MG63 (cell line): ENCODE data around the gene DHX16. TPM values are rescaled to one million over a fixed set of nuclear protein-coding genes. Genes with fewer than 3 reads are reported as not detected.

Source experiments
- DNase-seq: peaks from one replicate; pipeline ENCODE4 v3.0.0-alpha.2; 2020
- H3K27me3 ChIP-seq: fragments of 250-450 bp; sonication (Bioruptor Pico); 2 replicates; pipeline ENCODE4 v1.5.1; 2020; ENCODE audit warnings: mild to moderate bottlenecking, moderate library complexity
- H3K36me3 ChIP-seq: fragments of 250-450 bp; sonication (Bioruptor Pico); 2 replicates; pipeline ENCODE4 v1.5.1; 2020; ENCODE audit warnings: mild to moderate bottlenecking, moderate library complexity
- H3K4me3 ChIP-seq: fragments of 250-450 bp; sonication (Bioruptor Pico); 2 replicates; pipeline ENCODE4 v1.5.1; 2020; ENCODE audit warnings: mild to moderate bottlenecking, moderate library complexity
- H3K9me3 ChIP-seq: fragments of 250-450 bp; sonication (Bioruptor Pico); 2 replicates; pipeline ENCODE4 v1.5.1; 2020; ENCODE audit warnings: mild to moderate bottlenecking, moderate library complexity
- total RNA-seq: library from RNA; depleted of rRNA; stranded (reverse); fragments of >200 nt; shearing (Covaris generic); gene quantifications from 2 replicates; pipeline ENCODE4 v1.2.3, GENCODE V29; 2014; ENCODE audit warnings: low replicate concordance

DHX16 gene
- total RNA-seq, 1 experiment from 2014 or later = 24.2 TPM

GRCh38 chr6:30617565-30618269 lies 55.1 kb downstream of the DHX16 start, which contains the start of gene MRPS18B:
Gene MRPS18B, plus strand, starts transcription at chr6:30617840. Its CDS starts 26 bp downstream, at chr6:30617866.
- H3K9me3 ChIP-seq = no peaks in the 10 kb centered on the region
- DNase-seq = peak; percentile 93
- H3K27me3 ChIP-seq = no peaks in the 10 kb centered on the region
- H3K4me3 ChIP-seq = peak within 1 kb of the TSS; percentile 88
- peaks cover 54% of the 10 kb centered on the region for H3K36me3 ChIP-seq

GRCh38 chr6:30616811-30617564 lies 55.8 kb downstream of the DHX16 start, which contains the start of gene PPP1R10:
Gene PPP1R10, minus strand, starts transcription at chr6:30617243. Its CDS starts 7,299 bp downstream, at chr6:30609944.
- H3K36me3 ChIP-seq = peaks cover 54% of the 10 kb centered on the region
- DNase-seq = peak; percentile 97
- H3K9me3 ChIP-seq = no peaks in the 10 kb centered on the region
- H3K4me3 ChIP-seq = peak within 1 kb of the TSS; percentile 88
- no peaks in the 10 kb centered on the region for H3K27me3 ChIP-seq

- Histone ChIP-seq H3K36me3 (peaks cover 51% of the 10 kb centered on the region), H3K27me3 (no peaks in the 10 kb centered on the region), H3K4me3 (peak overlapping the region; percentile 88), H3K9me3 (no peaks in the 10 kb centered on the region)
- DNase-seq = no peak
Observed at GRCh38 chr6:30615958-30616810, 56.6 kb downstream of the DHX16 start.

GRCh38 chr6:30615219-30615957 lies 57.4 kb downstream of the DHX16 start:
- DNase-seq = peak; percentile 37
- H3K36me3 ChIP-seq = peaks cover 47% of the 10 kb centered on the region
- peak overlapping the region; percentile 88 for H3K4me3 ChIP-seq

GRCh38 chr6:30614843-30615218 lies 58.0 kb downstream of the DHX16 start:
- Histone ChIP-seq H3K4me3 (peak overlapping the region; percentile 88), H3K9me3 (no peaks in the 10 kb centered on the region), H3K27me3 (no peaks in the 10 kb centered on the region), H3K36me3 (peaks cover 50% of the 10 kb centered on the region)
- DNase-seq = peak; percentile 75

More at GRCh38 chr6:30615219-30615957, 57.4 kb downstream of the DHX16 start:
- H3K27me3 ChIP-seq = no peaks in the 10 kb centered on the region
- H3K9me3 ChIP-seq = no peaks in the 10 kb centered on the region

GRCh38 chr6:30614044-30614842 lies 58.6 kb downstream of the DHX16 start:
- no peaks in the 10 kb centered on the region for H3K27me3 ChIP-seq
- no peak for DNase-seq
- peaks cover 49% of the 10 kb centered on the region for H3K36me3 ChIP-seq
- H3K9me3 ChIP-seq = no peaks in the 10 kb centered on the region
- peak overlapping the region; percentile 88 for H3K4me3 ChIP-seq

GRCh38 chr6:30613251-30614043 lies 59.4 kb downstream of the DHX16 start:
- DNase-seq = no peak
- H3K27me3 ChIP-seq = no peaks in the 10 kb centered on the region
- H3K9me3 ChIP-seq = no peaks in the 10 kb centered on the region
- H3K4me3 ChIP-seq = no peak overlapping the region
- H3K36me3 ChIP-seq = peaks cover 49% of the 10 kb centered on the region

- Histone ChIP-seq H3K36me3 (peaks cover 48% of the 10 kb centered on the region), H3K9me3 (no peaks in the 10 kb centered on the region)
- peak; percentile 32 for DNase-seq
Observed at GRCh38 chr6:30612687-30613248, 60.0 kb downstream of the DHX16 start.

GRCh38 chr6:30612213-30612612 lies 60.6 kb downstream of the DHX16 start:
- Histone ChIP-seq H3K36me3 (peaks cover 53% of the 10 kb centered on the region), H3K4me3 (no peak overlapping the region), H3K27me3 (no peaks in the 10 kb centered on the region), H3K9me3 (no peaks in the 10 kb centered on the region)
- DNase-seq = no peak

More at GRCh38 chr6:30612687-30613248, 60.0 kb downstream of the DHX16 start:
- Histone ChIP-seq H3K4me3 (no peak overlapping the region), H3K27me3 (no peaks in the 10 kb centered on the region)

GRCh38 chr6:30611856-30612194 lies 61.0 kb downstream of the DHX16 start:
- no peak for DNase-seq
- Histone ChIP-seq H3K36me3 (peaks cover 55% of the 10 kb centered on the region), H3K27me3 (no peaks in the 10 kb centered on the region), H3K9me3 (no peaks in the 10 kb centered on the region), H3K4me3 (no peak overlapping the region)

GRCh38 chr6:30611150-30611855 lies 61.5 kb downstream of the DHX16 start:
- Histone ChIP-seq H3K36me3 (peaks cover 55% of the 10 kb centered on the region), H3K27me3 (no peaks in the 10 kb centered on the region), H3K4me3 (no peak overlapping the region), H3K9me3 (no peaks in the 10 kb centered on the region)
- no peak for DNase-seq

- Histone ChIP-seq H3K36me3 (peaks cover 54% of the 10 kb centered on the region), H3K27me3 (no peaks in the 10 kb centered on the region), H3K9me3 (no peaks in the 10 kb centered on the region), H3K4me3 (no peak overlapping the region)
- DNase-seq = no peak
Observed at GRCh38 chr6:30610065-30610464, 62.7 kb downstream of the DHX16 start.

- no peak for DNase-seq
- Histone ChIP-seq H3K36me3 (peaks cover 71% of the 10 kb centered on the region), H3K27me3 (no peaks in the 10 kb centered on the region), H3K9me3 (no peaks in the 10 kb centered on the region), H3K4me3 (no peak overlapping the region)
Observed at GRCh38 chr6:30603961-30604360, 68.8 kb downstream of the DHX16 start.
